Astrocyte of the cerebellum (primary cell): ENCODE data around the gene ARHGAP22.

ENCODE experiments used
- DNase-seq: peaks from one replicate; pipeline ENCODE4 v3.0.0-alpha.2; 2011; ENCODE audit warnings: low read depth
- H3K4me3 ChIP-seq: 2 replicates; pipeline ENCODE4 v1.5.1; 2011; ENCODE audit warnings: mild to moderate bottlenecking, low read depth, low read length, moderate library complexity
- CTCF ChIP-seq: IDR thresholded peaks from 2 replicates; pipeline ENCODE4 v1.5.1; 2012; ENCODE audit warnings: low read length, low read depth, moderate library complexity, mild to moderate bottlenecking; ENCODE audit errors: missing control alignments
- in situ Hi-C: cut with HindIII; loops from 2 replicates; pipeline ENCODE4 v1.10.0; 2017; ENCODE audit warnings: low sequenced_read_pairs

Gene ARHGAP22

GRCh38 chr10:48442090-48442808, 162.6 kb downstream of the ARHGAP22 start:
- no peak overlapping the region for H3K4me3 ChIP-seq
- in situ Hi-C loops, result loop anchor here (5.0 to 10.0 kb wide), 2 partner anchors 55 to 93 kb away; no protein-coding TSS in a partner anchor
- DNase-seq, result no peak
- TF ChIP-seq CTCF, result no peak

GRCh38 chr10:48440771-48441170, 164.1 kb downstream of the ARHGAP22 start:
- no peak for TF ChIP-seq CTCF
- no peak overlapping the region for H3K4me3 ChIP-seq
- no peak for DNase-seq
- in situ Hi-C loops, result loop anchor here (5.0 to 10.0 kb wide), 2 partner anchors 53 to 94 kb away; no protein-coding TSS in a partner anchor

GRCh38 chr10:48439581-48440041, 165.3 kb downstream of the ARHGAP22 start:
- TF ChIP-seq CTCF, result no peak
- peak; percentile 18 for DNase-seq
- in situ Hi-C loops, result loop anchor here (5.0 to 10.0 kb wide), 2 partner anchors 52 to 95 kb away; no protein-coding TSS in a partner anchor
- H3K4me3 ChIP-seq, result no peak overlapping the region

- peak; percentile 50 for DNase-seq
- H3K4me3 ChIP-seq, result no peak overlapping the region
- TF ChIP-seq CTCF, result no peak
- in situ Hi-C loops, result no loop called here
These were observed 165.8 kb downstream of the ARHGAP22 start for GRCh38 chr10:48439031-48439430.

GRCh38 chr10:48437546-48437945, 167.3 kb downstream of the ARHGAP22 start:
- TF ChIP-seq CTCF, result no peak
- in situ Hi-C loops, result no loop called here
- no peak overlapping the region for H3K4me3 ChIP-seq
- DNase-seq, result no peak

GRCh38 chr10:48431871-48432270, 173.0 kb downstream of the ARHGAP22 start:
- H3K4me3 ChIP-seq, result no peak overlapping the region
- TF ChIP-seq CTCF, result no peak
- in situ Hi-C loops, result no loop called here
- DNase-seq, result no peak
